Spleen (tissue), 11 donors: ENCODE data around the gene SAMD8. TPM values are rescaled to one million over a fixed set of nuclear protein-coding genes. Genes with fewer than 3 reads are reported as not detected.

Experiments used
- DNase-seq: peaks from one replicate; pipeline ENCODE4 v3.0.0-alpha.2; 2020
- H3K27ac ChIP-seq, 8 donors: fragments of 200-600 bp; sonication (generic) in 7 of 8; 1 replicate in 4 of 8; 2 replicates in 4 of 8; pipeline versions ENCODE4 v1.5.0 to v1.8.0; 2016 to 2021; ENCODE audit warnings: inconsistent platforms in 4 of 8, mild to moderate bottlenecking in 4 of 8, moderate library complexity in 1 of 8
- H3K27me3 ChIP-seq, 7 donors: fragments of 200-600 bp; sonication (generic) in 6 of 7; replicated peaks in 1 of 7; 1 replicate in 4 of 7; 2 replicates in 3 of 7; pipeline versions ENCODE4 v1.5.0 to v1.8.0; 2016 to 2021; ENCODE audit warnings: inconsistent platforms in 3 of 7, mild to moderate bottlenecking in 1 of 7
- H3K36me3 ChIP-seq, 6 donors: fragments of 200-600 bp; sonication (generic) in 5 of 6; 1 replicate in 4 of 6; 2 replicates in 2 of 6; pipeline versions ENCODE4 v1.5.0 to v1.8.0; 2016 to 2021; ENCODE audit warnings: inconsistent platforms in 2 of 6
- H3K4me1 ChIP-seq, 6 donors: fragments of 200-600 bp; sonication (generic) in 5 of 6; 1 replicate in 3 of 6; 2 replicates in 3 of 6; pipeline versions ENCODE4 v1.5.0 to v1.8.0; 2016 to 2021; ENCODE audit warnings: inconsistent platforms in 3 of 6
- H3K4me3 ChIP-seq, 8 donors: fragments of 200-600 bp; sonication (generic) in 7 of 8; 1 replicate in 4 of 8; 2 replicates in 4 of 8; pipeline versions ENCODE4 v1.5.0 to v1.8.0; 2016 to 2021; ENCODE audit warnings: inconsistent platforms in 4 of 8, mild to moderate bottlenecking in 4 of 8, moderate library complexity in 2 of 8
- H3K9me3 ChIP-seq, 8 donors: fragments of 200-600 bp; sonication (generic) in 7 of 8; 1 replicate in 4 of 8; 2 replicates in 4 of 8; pipeline versions ENCODE4 v1.5.0 to v1.8.0; 2016 to 2021; ENCODE audit warnings: inconsistent platforms in 4 of 8
- POLR2A ChIP-seq, 3 donors: fragments of 450-650 bp; IDR thresholded peaks; one replicate each; pipeline ENCODE4 v1.5.1; 2017; ENCODE audit warnings: antibody characterized with exemption in 3 of 3, mild to moderate bottlenecking in 1 of 3
- POLR2AphosphoS5 ChIP-seq, 3 donors: sonication (generic); formaldehyde crosslinking; IDR thresholded peaks; one replicate each; pipeline ENCODE4 v1.5.1; 2017; ENCODE audit warnings: antibody characterized with exemption in 3 of 3
- WGBS, 5 donors: extraction: QIAGEN DNeasy Blood & Tissue Kit in 3 of 5; methylation state at CpG; one replicate each; pipeline versions ENCODE4 v1.1.5 to v1.1.7; 2013 to 2018; 5-methylcytosine and 5-hydroxymethylcytosine counted together
- intact Hi-C: fragments of 100-400 bp; cut with DNase I; formaldehyde crosslinking; loops from one replicate; pipeline ENCODE4 v1.15.0; 2023; ENCODE audit warnings: low total_unique reads
- polyA plus RNA-seq, 3 donors: library from polyadenylated mRNA; stranded (reverse); fragments of 200-250 nt; gene quantifications; one replicate each; pipeline ENCODE4 v1.2.1, GENCODE V29; 2013
- total RNA-seq, 7 donors: library from RNA; depleted of rRNA in 3 of 7; stranded (reverse); fragments of >200 nt in 3 of 7; fragmentation: NEBNext Ultra II Directional in 4 of 7; extraction: Animal tissue kit (Norgen Biotek cat#: 25700) in 4 of 7; gene quantifications; one replicate each; pipeline versions ENCODE4 v1.1.0 to v1.2.1, GENCODE V29; 2016 to 2021
- TF ChIP-seq, protein P1 (sequence below), 11 experiments: fragments of 200-600 bp in 7 of 11; fragments of 450-650 bp in 4 of 11; sonication (generic) in 4 of 11; IDR thresholded peaks in 8 of 11; conservative IDR thresholded peaks in 3 of 11; 1 replicate in 7 of 11; 2 replicates in 4 of 11; pipeline versions ENCODE4 v1.4.0 to v1.8.0; 2016 to 2021; ENCODE audit warnings: antibody characterized with exemption in 11 of 11, inconsistent platforms in 4 of 11, mild to moderate bottlenecking in 1 of 11
- donor health status: healthy with polysubstance abuse.
- donor health status: DM: no; HTN: no; CAD: no; lungs with moderate emphysema.
- donor health status: DM: no; HTN: no; CAD: no.
- donor health status: Bipolar disorder and iron deficiency.
- donor health status: healthy.
- donor health status: DM: no; HTN: no; CAD: no.
- donor health status: DM: yes; HTN: yes; CAD: no.

SAMD8 gene
- total and polyA plus RNA-seq, 10 donors = 4.1 to 35.1 (median 25.2) TPM

- no peaks in the 10 kb centered on the region for H3K27me3 ChIP-seq
- no peaks in the 10 kb centered on the region for H3K9me3 ChIP-seq
- H3K4me1 ChIP-seq = no peaks in the 10 kb centered on the region
- no peaks in the 10 kb centered on the region for H3K36me3 ChIP-seq
- TF ChIP-seq, protein P1, sequence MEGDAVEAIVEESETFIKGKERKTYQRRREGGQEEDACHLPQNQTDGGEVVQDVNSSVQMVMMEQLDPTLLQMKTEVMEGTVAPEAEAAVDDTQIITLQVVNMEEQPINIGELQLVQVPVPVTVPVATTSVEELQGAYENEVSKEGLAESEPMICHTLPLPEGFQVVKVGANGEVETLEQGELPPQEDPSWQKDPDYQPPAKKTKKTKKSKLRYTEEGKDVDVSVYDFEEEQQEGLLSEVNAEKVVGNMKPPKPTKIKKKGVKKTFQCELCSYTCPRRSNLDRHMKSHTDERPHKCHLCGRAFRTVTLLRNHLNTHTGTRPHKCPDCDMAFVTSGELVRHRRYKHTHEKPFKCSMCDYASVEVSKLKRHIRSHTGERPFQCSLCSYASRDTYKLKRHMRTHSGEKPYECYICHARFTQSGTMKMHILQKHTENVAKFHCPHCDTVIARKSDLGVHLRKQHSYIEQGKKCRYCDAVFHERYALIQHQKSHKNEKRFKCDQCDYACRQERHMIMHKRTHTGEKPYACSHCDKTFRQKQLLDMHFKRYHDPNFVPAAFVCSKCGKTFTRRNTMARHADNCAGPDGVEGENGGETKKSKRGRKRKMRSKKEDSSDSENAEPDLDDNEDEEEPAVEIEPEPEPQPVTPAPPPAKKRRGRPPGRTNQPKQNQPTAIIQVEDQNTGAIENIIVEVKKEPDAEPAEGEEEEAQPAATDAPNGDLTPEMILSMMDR (IDR thresholded peaks at IDR 0.05 in 8 of 11, conservative IDR thresholded peaks at IDR 0.05 in 3 of 11) = no peak
- TF ChIP-seq POLR2A (IDR thresholded peaks at IDR 0.05) = no peak
- TF ChIP-seq POLR2AphosphoS5 (IDR thresholded peaks at IDR 0.05) = no peak
- intact Hi-C loops = no loop called here
- no peak overlapping the region for H3K27ac ChIP-seq
- WGBS, 5 donors = 77 to 96% (median 82%) methylated on average over 6 of the region's 6 CpGs
- DNase-seq = peak; percentile 4
- H3K4me3 ChIP-seq = no peak overlapping the region
Measured at GRCh38 chr10:75068523-75068922, 42.9 kb upstream of the SAMD8 start.

GRCh38 chr10:75070476-75070875 is 41.0 kb upstream of the SAMD8 start:
- Histone ChIP-seq H3K36me3 (no peaks in the 10 kb centered on the region), H3K4me3 (no peak overlapping the region), H3K27me3 (no peaks in the 10 kb centered on the region), H3K27ac (no peak overlapping the region), H3K4me1 (peaks cover 0 to 4% (median 0%) of the 10 kb centered on the region in 6 donors), H3K9me3 (no peaks in the 10 kb centered on the region)
- intact Hi-C loops = no loop called here
- WGBS, 5 donors = 71 to 88% (median 84%) methylated on average over 11 of the region's 11 CpGs
- TF ChIP-seq, protein P1 (IDR thresholded peaks at IDR 0.05 in 8 of 11, conservative IDR thresholded peaks at IDR 0.05 in 3 of 11) = no peak
- TF ChIP-seq POLR2AphosphoS5 (IDR thresholded peaks at IDR 0.05) (no peak), POLR2A (IDR thresholded peaks at IDR 0.05) (no peak)
- DNase-seq = peak; percentile 41

GRCh38 chr10:75070961-75071428 is 40.5 kb upstream of the SAMD8 start:
- Histone ChIP-seq H3K4me3 (no peak overlapping the region), H3K27me3 (no peaks in the 10 kb centered on the region), H3K36me3 (no peaks in the 10 kb centered on the region), H3K9me3 (no peaks in the 10 kb centered on the region), H3K4me1 (peaks cover 0 to 4% (median 0%) of the 10 kb centered on the region in 6 donors), H3K27ac (no peak overlapping the region)
- TF ChIP-seq POLR2AphosphoS5 (IDR thresholded peaks at IDR 0.05) = no peak
- intact Hi-C loops = no loop called here
- no peak for DNase-seq
- 48 to 92% (median 68%) methylated on average over 5 to 7 of the region's 7 CpGs for WGBS, 5 donors

GRCh38 chr10:75071756-75072155 is 39.7 kb upstream of the SAMD8 start:
- intact Hi-C loops = no loop called here
- H3K27ac ChIP-seq = no peak overlapping the region
- DNase-seq = no peak
- H3K9me3 ChIP-seq = no peaks in the 10 kb centered on the region
- no peaks in the 10 kb centered on the region for H3K27me3 ChIP-seq
- no peaks in the 10 kb centered on the region for H3K36me3 ChIP-seq
- H3K4me1 ChIP-seq = peaks cover 0 to 4% (median 0%) of the 10 kb centered on the region in 6 donors
- WGBS, 5 donors = 94 to 97% (median 96%) methylated on average over 14 of the region's 14 CpGs
- TF ChIP-seq POLR2AphosphoS5 (IDR thresholded peaks at IDR 0.05) (no peak), POLR2A (IDR thresholded peaks at IDR 0.05) (no peak)
- TF ChIP-seq, protein P1 (IDR thresholded peaks at IDR 0.05 in 8 of 11, conservative IDR thresholded peaks at IDR 0.05 in 3 of 11) = no peak
- no peak overlapping the region for H3K4me3 ChIP-seq

GRCh38 chr10:75072727-75073126 is 38.7 kb upstream of the SAMD8 start:
- Histone ChIP-seq H3K9me3 (no peaks in the 10 kb centered on the region), H3K27me3 (no peaks in the 10 kb centered on the region), H3K4me1 (peaks cover 0 to 4% (median 0%) of the 10 kb centered on the region in 6 donors), H3K27ac (no peak overlapping the region), H3K4me3 (no peak overlapping the region), H3K36me3 (no peaks in the 10 kb centered on the region)
- TF ChIP-seq POLR2A (IDR thresholded peaks at IDR 0.05) = no peak
- TF ChIP-seq, protein P1 (IDR thresholded peaks at IDR 0.05 in 8 of 11, conservative IDR thresholded peaks at IDR 0.05 in 3 of 11) = no peak
- TF ChIP-seq POLR2AphosphoS5 (IDR thresholded peaks at IDR 0.05) = no peak
- DNase-seq = no peak
- 84 to 89% (median 88%) methylated on average over 14 of the region's 14 CpGs for WGBS, 5 donors
- intact Hi-C loops = no loop called here
